Activated CD4-positive, alpha-beta T cell treated with anti-CD3 and anti-CD28 coated beads, Interleukin-2, amount 50 U/mL, for 16 hours (primary cell): ENCODE results near the gene TMEM45B.
"Not testable (repeated sequence)": the region's sequence is repeated elsewhere in the genome, so short reads cannot be mapped to it uniquely, and the experiment has no call there.

Source experiments
- DNase-seq: peaks from one replicate; pipeline ENCODE4 v3.0.0-alpha.2; 2020

TMEM45B gene

DNA sequence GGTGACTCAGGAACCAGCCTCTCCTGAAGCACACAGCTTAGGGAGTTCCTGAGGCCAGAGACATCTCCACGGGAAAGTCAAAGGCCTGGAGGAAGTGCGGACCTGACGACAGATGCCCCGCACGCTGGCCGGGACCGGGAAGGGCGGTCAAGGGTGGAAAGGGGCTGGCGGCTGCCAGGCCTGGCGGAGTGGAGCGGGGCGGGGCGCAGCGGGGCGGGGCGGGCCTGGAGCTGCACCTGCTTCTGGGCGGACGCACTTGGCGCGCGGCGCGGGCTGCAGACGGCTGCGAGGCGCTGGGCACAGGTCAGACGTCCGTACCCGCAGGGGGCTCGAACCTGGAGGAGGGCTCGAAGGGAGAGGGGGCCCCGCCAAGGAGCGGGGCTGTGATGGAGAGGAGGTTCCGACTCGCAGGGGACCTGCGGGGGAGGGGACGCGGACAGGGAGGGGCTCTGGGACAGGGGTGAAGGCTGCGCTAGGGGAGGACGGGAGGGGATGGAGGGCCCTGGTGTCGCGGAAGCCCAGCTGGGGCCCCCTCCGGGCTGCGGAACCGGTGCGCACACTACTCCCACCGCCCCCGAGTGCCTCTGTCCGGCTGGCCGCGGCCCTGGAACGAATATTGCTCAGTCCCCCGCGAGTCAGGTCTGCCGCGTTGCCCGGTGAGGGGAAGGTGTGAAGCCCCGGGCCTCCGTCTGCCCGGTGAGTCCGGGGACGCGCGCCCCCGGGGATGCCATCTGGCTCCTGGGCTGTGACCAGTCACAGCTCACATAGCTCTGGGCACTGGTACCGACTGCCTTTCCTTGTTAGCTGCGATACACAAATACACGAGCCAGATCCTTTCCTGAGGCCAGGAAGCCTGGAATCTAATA lies at the start of gene TMEM45B:
Gene TMEM45B (plus strand): TSS at position 253 of the 866 bp plus-strand sequence. CDS start 36,635 bp downstream, outside the sequence.
- no peak for DNase-seq

DNA sequence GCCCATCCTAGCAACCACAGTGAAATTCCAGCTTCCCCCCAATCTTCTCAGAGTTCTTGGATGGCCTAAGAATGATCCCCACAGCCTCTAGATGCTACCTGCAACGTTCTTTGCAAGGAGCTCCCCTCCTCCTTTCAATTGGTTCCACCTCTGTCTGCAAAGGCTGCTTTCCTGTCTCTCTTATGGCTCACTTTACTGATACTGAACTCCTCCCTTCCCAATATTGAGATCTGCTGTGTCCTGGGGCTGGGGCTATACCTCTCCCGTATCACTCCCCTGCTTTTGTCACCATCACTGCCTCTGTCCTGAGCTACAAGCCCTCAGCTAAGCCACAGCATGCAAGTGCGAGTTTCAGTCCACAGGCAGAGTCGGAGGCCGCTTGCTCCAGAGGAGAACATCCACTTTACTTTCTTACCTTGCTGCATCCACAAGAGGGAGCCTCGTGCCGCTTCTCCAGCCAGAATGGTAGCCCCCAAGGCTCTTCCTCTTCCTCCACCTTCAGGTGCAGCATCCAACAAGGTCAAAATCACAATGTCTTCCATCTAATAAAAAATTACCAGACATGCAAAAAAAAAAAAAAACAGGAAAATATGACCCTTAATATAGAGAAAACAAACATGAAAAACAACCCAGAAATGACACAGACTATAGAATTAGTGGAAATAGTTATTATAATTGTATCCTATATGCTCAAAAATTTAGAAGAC lies 48.6 kb upstream of the TMEM45B start:
- peak; percentile 33 for DNase-seq

DNA sequence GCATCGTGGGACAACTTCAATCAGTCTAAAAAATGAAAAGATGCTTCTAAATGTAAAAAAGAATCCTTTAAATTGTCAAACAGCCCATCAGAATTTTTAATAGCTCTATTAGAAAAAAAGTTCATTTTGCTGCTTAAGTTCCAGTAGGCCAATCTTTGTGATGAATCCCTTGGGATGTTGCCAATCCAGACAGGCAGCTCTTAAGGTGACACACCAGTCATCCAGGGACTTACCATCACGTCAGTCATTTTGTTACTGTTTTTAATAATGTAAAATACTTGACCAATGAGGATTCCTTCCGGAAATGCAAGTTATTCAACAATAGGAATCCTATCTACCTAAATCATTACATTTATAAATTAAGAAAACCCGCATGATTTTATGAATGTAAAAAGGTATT lies 47.8 kb upstream of the TMEM45B start:
- DNase-seq, result no peak

DNA sequence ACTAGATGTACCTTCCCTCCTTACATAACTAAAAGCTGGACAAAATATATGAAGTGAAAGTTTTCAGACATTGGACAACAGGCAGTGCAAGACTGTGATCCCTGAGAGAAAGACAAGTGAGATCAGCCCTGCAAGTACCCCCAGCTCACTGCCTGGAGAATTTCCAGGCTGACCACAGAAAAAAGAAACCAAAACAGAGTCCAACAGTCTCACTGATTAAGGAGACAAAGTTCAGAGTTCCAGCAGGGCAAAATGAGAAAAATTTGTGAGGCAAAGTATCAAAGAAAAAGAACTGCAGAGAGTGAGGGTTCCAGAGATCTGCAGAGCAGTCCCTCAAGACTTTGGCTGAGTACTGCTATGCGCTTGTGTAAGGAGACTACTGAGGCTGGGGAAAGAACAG lies 47.3 kb upstream of the TMEM45B start:
- no peak for DNase-seq

DNA sequence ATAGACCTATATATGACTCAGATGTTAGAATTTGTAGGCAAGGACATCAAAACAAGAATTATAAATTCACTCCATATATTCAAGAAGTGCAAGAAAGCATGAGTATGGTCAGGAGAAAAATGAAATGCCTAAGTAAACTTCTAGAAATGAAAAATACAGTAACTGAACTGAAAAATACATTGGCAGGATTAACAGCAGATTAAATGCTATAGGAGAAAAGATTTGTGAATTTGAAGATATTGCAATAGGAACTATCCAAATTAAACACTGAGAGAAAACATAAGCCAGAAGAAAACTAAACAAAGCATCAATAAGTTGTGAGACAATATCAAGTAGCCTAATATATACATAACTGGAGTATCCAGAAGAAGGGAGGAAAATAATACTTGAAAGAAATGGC lies 46.6 kb upstream of the TMEM45B start:
- no peak for DNase-seq

DNA sequence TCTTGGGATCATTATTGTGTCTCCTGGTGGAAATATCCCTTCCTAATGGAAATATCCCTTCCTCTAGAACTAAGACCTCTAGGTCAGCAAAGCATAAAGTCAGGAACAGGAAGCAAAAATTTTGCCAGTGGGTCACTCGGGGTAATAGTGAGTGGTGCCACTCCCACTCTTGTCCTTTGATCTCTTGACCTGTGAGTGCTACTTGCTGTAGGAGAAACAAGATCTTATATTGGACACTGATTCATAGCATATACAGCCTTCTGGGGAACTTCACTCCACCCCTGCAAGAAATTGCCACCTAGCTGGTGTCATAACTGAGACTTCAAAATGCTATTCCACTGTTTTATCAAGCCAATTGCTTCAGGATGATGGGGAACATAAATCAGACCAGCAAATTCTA lies 44.7 kb upstream of the TMEM45B start:
- DNase-seq, result no peak

DNA sequence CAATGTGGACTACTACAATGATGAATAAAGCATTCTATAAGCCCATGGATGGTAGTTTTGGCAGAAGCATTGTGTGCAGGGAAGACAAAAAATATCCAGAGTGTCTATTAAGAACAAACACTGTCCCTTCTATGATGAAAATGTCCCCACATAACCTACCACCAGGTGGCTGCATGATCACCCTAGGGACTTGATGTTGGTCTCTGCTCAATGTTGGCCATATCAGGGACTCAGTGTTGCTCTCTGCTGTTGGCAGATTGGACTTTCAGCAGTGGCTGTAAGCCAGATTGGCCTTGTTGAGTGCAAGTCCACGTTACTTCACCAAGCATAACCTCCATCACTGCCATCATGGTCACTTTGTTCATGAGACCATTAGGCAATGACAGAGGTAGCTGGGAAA lies 44.2 kb upstream of the TMEM45B start:
- DNase-seq, result not testable (repeated sequence)

DNA sequence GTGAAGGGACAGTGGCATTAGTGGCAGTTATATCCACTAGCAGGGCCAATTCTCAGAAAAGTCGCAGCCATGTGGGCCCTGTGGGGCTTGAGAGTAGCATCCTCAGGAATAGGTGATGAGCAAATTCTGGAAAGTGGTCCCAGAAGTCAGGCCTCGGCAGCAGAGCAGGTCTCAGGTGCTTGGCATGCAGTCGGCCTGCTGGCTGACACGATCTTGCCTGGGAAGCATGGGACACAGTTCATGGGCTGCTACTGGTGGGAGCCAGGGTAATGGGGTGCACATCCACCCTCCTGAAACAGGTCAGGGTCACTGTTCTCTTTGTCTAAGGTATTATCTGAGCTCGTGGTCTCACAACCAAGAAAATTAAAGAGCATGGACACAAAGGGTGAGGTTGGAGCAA lies 36.8 kb upstream of the TMEM45B start:
- DNase-seq, result no peak

DNA sequence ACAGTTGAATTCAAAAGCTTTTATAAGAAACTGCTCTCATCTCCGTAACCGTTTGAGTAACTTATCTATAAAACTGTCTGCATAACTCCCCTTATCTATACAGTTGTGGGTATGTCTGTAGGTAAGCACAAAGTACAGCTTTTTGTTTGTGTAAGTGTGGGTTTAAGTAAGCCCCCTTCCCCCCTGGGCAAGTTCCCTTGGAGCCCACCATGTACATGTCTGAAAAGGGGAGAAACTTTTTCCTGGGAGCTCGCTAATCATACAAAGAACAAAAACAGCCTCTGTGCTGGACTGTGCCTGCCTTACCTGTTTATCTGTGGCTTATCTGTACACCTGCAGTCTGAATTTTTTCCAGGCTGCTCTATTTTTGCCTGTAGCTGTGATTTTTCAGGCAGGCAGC lies 36.3 kb upstream of the TMEM45B start:
- DNase-seq, result no peak

DNA sequence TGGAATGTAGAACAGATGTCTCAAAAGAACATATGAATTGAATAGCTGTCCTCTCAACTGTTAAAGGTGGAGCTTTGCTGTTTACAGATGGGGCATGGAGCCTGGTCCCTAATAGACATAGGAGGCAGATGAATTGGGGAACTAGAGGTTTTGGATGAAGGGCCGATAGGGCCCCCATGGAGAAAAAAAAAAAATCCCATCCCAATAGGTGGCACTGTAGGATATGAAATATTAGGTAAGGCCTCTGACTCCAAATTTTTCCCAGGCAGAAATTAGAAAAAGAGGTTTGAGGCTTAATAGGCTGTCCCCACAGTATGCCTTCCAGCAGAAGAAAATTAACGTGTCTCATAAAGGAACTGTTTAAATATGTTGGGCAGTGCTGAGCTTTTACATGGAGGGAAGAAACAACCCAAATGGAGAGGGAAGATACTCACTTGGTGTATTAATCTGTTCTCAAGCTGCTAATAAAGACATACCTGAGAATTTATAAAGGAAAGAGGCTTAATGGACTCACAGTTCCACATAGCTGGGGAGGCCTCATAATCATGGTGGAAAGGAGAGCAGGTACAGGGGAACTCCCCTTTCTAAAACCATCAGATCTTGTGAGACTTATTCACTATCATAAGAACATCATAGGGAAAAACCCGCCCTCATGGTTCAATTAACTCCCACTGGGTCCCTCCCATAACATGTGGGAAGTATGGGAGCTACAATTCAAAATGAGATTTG lies 30.1 kb upstream of the TMEM45B start:
- DNase-seq, result no peak

DNA sequence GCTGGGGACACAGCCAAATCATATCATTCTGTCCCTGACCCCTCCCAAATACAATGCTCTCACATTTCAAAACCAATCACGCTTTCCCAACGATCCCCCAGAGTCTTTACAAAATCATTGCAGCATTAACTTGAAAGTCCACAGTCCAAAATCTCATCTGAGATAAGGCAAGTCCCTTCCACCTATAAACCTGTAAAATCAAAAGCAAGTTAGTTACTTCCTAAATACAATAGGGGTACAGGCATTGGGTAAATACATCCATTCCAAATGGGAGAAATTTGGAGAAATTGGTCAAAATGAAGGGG lies 29.6 kb upstream of the TMEM45B start:
- DNase-seq, result not testable (repeated sequence)

DNA sequence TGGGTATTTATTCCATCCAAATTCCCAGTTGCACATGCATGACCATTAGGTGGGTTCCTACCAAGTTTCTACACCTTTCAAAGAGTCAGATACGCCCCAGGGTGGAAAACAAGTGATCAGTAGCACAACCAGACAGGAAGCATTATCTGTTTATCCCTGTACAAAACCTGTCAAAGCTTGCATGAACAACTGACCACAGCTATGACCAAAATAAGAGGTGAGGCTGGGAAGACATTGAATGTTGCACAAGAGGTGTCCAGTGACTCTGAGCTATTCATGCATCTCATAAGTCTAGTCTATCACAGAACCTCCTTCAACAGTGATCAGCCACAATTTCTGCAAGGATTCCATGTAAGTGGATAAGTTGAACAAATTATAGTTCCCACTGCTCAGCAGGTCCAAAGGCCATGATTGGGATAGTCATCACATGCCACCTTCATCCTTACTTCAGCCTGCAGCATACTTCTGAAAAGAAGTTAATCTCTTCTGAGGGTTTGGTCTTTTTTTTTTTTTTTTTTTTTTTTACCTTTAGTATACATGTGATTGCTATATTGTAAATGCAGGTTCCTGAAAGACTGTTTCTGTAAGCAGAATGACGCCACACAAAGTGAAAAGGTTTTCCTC lies 28.0 kb upstream of the TMEM45B start:
- DNase-seq, result no peak

DNA sequence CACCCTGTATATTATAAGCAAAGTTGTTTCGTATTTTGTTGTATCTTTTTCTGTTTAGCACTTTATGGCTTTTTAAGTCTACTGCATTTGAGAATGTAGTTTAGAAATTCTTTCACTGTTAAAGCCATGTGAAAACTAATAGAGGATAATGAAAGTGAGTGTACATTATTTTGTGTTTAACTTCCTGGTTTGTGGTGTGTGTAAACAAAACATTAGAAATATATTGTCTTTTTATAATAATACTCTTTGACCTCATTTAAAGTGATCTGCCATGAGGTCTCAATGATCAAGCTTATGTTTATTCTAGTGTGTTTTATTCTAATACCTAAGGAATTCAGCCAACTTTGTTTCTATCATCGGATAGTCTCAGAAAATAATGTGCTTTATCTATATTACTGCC lies 27.4 kb upstream of the TMEM45B start:
- no peak for DNase-seq

DNA sequence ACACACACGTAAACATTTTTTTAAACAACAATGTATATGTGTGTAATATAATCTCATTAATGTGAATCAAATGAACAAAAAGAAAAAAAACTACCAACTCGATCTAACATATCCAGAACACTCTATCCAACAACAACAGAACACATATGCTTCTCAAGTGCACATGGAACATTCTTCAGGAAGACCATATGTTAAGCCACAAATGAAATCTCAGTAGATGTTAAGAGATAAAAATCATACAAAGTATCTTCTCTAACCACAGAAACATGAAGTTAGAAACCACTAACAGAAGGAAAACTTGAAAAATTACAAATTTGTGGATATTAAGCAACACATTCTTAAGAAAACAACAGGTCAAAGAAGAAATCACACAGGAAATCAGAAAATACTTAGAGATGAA lies 25.5 kb upstream of the TMEM45B start:
- DNase-seq, result no peak

DNA sequence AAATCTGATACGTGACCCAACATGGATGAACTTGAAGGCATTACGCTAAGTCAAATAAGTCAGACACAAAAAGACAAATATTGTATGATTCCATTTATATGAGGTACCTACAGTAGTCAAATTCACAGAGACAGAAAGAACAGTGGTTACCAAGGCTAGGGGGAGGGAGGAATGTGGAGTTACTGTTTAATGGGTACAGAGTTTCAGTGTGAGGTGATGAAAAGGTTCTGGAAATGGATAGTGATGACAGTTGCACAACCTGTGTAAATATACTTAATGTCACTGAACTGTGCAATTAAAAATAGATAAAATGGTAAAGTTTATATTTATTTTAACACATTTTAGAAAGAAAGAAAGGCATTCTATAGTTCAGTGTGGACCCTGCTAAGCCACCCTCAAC lies 24.1 kb upstream of the TMEM45B start:
- no peak for DNase-seq

DNA sequence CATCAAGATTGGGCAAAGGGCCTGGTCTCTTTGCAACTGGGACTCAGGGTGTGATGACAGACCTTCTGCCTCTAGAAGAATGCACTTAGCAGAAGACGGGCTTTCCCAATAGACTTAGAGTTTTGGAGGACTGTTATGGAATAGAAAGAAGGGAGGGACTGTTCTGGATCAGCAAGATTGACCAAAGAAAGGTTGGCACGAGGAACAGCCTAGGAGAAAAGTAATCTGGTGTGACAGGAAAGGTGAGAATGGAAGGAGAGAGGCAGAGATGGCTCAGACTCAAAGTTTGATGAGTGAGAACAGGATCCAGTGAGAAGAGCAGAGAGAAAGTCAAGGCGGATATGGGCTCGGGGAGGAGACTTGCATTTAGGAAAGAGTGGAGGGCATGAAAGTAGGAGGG lies 23.0 kb upstream of the TMEM45B start:
- no peak for DNase-seq

DNA sequence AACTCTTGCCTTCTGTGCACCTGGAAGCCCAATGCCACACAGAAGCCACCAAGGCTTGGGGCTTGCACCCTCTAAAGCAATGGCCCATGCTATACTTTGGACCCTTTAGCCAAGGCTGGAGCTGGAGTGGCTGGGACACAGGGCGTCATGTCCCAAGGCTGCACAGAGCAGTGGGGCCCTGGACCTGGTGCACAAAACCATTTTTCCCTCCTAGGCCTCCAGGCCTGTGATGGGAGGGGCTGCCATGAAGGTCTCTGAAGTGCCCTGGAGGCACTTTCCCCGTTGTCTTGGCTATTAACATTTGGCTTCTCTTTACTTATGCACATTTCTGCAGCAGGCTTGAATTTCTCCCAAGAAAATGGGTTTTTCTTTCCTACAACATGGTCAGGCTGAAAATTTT lies 20.6 kb upstream of the TMEM45B start:
- no peak for DNase-seq

DNA sequence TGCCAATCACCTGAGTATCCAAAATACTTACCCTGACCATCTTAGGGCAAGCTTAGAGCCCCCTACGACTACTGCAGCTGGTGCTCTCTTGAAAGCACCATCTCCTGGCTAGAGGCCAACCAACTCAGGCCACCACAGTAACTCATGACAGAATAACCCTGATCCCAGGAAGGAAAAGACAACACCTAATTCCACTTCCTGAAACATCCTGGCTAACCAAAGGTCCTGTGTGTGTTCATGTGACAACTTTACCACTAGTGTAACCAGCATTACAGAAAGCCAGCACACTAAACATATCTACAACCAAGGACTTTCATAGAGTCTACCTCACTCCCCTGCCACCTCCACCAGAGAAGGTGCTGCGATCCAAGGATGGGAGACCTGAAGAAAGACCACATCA lies 17.4 kb upstream of the TMEM45B start:
- DNase-seq, result no peak

DNA sequence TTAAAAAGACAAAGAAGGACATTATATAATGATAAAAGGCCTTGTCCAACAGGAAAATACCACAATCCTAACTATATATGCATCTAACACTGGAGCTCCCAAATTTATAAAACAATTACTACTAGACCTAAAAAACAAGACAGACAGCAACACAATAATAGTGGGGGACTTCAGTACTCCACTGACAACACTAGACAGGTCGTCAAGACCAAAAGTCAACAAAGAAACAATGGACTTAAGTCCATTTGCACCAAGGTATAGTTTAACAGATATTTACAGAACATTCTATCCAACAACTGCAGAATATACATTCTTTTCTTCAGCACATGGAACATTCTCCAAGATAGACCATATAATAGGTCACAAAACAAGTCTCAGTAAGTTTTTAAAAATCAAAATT lies 15.5 kb upstream of the TMEM45B start:
- not testable (repeated sequence) for DNase-seq

DNA sequence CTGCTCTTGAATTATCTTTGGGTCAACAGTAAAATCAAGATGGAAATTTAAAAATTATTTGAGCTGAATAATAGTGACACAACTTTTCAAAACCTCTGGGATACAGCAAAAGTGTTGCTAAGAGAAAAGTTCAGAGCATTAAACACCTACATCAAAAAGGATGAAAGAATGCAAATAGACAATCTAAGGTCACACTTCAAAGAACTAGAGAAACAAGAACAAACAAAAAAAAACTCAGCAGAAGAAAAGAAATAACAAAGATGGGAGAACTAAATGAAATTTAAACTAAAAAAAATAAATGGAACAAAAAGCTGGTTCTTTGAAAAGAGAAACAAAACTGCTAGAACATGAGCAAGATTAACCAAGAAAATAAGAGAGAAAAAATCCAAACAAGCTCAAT lies 15.0 kb upstream of the TMEM45B start:
- DNase-seq, result no peak

DNA sequence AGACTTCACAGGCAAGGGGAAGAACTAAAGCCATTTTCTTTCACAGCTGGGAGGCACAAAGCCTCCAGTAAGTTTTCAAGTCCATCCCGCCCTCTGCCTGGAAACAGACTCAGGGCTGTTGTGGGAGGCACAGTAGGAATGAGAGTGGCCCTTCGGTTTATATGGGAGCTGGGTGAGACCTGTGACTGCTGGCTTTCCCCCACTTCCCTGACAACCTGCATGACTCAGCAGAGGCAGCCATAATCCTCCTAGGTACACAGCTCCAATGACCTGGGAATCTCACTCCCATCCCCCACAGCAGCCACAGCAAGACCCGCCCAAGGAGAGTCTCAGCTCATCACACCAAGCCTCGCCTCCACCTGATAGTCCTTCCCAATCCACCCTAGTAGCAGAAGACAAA lies 12.1 kb upstream of the TMEM45B start:
- no peak for DNase-seq

DNA sequence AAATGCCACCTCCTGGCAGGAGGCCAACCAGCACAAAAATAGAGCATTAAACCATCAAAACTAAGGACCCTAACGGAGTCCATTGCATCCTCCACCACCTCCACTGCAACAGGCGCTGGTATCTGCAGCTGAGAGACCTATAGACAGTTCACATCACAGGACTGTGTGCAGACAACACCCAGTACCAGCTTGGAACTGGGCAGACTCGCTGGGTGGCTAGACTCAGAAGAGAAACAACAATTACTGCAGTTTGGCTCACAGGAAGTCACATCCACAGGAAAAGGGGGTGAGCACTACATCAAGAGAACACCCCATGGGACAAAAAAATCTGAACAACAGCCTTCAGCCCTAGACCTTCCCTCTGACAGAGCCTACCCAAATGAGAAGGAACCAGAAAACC lies 11.6 kb upstream of the TMEM45B start:
- DNase-seq, result no peak

DNA sequence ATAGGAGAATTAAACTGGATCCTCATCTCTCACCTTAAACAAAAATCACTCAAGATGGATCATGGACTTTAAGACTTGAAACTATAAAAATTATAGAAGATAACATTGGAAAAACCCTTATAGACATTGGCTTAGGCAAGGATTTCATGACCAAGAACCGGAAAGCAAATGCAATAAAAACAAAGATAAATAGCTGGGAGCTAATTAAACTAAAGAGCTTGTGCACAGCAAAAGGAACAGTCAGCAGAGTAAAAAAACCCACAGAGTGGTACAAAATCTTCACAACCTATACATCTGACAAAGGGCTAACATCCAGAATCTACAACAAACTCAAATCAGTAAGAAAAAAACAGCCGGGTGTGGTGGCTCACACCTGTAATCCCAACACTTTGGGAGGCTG lies 7.4 kb upstream of the TMEM45B start:
- DNase-seq, result not testable (repeated sequence)
